Activated naive CD8-positive, alpha-beta T cell treated with anti-CD3 and anti-CD28 coated beads, Interleukin-2, amount 50 U/mL, for 16 hours (primary cell): ENCODE results near the gene SEMA4A.
"Not testable (repeated sequence)": the region's sequence is repeated elsewhere in the genome, so short reads cannot be mapped to it uniquely, and the experiment has no call there.

Experiments
- DNase-seq: peaks from one replicate; pipeline ENCODE4 v3.0.0-alpha.2; 2020; ENCODE audit warnings: low read depth, low spot score

SEMA4A gene

GRCh38 chr1:156118177-156118868 lies 35.1 kb upstream of the SEMA4A start:
- DNase-seq: no peak

GRCh38 chr1:156119503-156120209 lies 33.7 kb upstream of the SEMA4A start:
- DNase-seq: no peak

DNA sequence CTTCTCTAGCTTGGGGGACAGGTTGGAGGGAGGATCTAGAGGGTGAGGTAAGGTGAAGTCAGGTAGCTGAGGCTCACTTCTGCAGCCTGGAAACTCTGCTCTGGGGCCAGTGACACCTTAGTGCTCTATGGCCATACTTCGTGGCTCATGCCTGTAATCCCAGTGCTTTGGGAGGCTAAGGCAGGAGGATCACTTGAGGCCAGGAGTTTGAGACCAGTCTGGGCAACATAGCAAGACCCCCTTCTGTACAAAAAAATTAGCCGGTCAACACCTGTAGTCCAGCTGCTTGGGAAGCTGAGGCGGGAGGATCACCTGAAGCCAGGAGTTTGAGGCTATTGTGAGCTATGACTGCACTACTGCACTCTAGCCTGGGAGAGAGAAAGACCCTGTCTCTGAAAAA lies 33.1 kb upstream of the SEMA4A start:
- no peak for DNase-seq

DNA sequence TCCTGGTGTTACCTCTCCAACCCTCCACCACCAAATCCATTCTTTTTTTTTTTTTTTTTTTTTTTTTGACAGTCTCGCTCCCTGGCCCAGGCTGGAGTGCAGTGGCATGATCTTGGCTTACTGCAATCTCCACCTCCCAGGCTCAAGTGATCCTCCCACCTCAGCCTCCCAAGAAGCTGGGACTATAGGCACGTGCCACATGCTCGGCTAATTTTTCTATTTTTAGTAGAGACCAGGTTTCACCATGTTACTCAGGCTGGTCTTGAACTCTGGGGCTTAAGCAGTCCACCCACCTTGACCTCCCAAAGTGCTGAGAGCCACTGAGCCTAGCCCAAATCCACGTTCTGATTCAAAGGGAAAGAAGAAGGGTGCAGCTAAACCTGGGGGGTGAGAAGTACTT lies 32.4 kb upstream of the SEMA4A start:
- DNase-seq: not testable (repeated sequence)

- DNase-seq: no peak
These were observed 31.9 kb upstream of the SEMA4A start for GRCh38 chr1:156121457-156121856.

GRCh38 chr1:156122086-156122485 lies 31.3 kb upstream of the SEMA4A start:
- DNase-seq: no peak

DNA sequence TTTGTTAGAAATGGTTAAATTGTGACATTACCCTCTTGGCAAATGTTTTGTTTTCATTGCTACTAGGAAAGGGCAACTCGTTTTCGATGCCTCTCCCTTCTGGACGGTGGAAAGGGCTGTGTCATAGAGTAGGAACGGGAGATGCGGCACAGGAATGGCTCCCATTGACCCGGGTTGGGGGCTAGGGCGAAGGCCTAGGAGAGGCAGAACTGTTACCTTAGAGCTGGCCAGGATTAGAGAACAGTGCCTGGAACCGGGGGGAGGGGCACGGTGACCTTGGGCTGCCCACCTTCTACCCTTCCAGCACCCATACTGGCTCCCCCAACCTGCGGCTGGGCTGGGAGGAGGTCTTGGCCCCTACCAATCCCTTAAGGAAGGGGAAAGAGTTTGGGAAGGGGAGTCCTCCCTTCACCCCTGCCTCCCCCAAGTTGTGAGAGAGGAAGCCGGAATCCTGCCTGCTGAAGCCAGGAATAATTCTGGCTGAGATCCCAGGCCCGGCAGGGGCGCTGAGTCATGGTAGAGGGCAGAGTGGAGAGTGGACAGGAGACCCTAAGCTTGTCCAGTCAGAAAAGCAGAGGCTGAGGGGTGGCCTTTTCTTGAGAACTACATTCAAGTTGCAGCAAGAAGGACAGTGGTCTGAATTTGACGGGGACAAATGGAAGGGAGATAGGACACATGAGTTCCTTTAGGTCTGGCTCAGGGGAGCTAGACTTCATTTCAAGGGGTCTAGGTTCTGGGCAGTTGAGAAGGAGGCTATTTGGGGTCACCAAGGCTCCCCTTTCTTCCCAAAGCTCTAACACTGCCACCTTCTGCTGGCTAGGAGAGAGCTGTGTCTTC lies 30.6 kb upstream of the SEMA4A start:
- no peak for DNase-seq

DNA sequence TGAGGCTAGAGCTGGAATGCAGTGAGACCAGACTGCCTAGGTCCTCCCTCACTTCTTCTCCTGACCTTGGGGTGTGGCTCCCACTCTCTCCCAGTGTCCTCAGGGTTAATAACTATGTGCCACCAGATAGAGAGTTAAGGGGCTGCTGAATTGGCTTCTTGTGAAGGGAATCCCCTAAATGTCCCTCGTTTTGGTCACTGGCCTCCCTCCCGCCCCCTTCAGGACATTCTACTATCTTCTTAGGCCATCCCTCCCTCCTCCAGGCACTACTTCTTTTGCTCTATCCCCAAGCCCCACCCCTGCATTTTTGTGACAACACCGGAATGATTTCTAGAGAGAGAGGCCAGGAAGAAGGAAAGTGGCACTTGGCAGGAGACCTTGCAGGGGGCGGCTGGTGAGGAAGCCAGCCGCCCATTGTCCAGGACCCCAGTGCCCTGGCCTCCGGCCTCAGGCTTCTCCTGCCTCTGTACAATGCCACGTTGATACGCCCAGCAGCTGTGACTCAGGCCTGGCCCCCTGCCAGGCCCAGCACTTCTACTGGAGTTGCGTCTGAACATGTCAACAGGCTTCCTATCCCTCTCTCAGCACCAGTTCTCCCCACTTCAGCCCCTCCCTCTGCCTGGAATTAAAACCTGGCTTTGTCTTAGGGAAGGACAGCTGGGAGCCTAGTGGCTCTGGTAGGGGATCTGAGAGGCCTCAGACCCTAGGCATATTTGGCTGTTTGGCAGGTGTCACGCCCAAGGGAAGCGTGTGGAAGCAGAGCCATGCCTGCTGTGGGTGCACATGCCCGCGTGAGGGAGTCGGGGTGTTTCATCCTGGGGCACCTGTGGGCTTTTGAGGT lies 29.8 kb upstream of the SEMA4A start:
- DNase-seq: peak; percentile 41

GRCh38 chr1:156124557-156125483 lies 28.6 kb upstream of the SEMA4A start:
- DNase-seq: no peak

DNA sequence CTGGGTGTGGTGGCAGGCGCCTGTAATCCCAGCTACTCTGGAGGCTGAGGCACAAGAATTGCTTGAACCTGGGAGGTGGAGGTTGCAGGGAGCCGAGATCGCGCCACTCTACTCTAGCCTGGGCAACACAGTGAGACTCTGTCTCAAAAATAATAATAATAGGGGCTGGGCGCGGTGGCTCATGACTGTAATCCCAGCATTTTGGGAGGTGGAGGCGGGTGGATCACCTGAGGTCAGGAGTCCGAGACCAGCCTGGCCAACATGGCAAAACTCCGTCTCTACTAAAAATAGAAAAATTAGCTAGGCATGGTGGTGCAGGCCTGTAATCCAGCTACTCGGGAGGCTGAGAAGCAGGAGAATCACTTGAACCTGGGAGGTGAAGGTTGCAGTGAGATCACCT lies 27.8 kb upstream of the SEMA4A start:
- not testable (repeated sequence) for DNase-seq

DNA sequence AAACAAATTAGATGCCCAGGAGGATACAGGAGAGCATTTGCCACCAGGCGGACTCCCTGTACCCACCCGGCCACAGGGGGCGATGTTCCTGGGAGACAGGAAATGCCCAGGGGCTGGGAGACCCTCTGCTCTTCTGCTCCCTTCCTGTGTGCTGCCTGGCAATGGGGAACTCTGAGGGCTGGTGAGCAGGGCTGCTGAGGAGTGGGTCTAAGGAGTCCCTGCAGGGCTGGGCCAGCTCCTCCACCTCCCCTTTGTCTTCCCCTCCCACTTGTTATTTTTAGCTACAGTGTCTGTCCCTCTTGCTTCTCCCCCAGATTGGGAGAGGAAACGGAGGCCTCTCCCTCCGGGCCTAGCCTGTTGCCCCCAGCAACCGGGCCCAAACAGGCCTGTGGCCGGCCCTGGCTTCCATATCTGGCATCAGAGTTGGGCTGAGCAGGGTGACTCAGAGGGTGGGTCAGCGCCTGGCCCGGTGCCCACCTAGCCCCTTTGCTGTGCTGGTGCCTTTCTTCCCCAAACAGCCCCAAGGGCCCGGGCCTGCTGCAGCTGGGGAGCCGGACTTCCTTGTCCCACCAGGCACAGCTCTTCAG lies 27.2 kb upstream of the SEMA4A start:
- DNase-seq: no peak

DNA sequence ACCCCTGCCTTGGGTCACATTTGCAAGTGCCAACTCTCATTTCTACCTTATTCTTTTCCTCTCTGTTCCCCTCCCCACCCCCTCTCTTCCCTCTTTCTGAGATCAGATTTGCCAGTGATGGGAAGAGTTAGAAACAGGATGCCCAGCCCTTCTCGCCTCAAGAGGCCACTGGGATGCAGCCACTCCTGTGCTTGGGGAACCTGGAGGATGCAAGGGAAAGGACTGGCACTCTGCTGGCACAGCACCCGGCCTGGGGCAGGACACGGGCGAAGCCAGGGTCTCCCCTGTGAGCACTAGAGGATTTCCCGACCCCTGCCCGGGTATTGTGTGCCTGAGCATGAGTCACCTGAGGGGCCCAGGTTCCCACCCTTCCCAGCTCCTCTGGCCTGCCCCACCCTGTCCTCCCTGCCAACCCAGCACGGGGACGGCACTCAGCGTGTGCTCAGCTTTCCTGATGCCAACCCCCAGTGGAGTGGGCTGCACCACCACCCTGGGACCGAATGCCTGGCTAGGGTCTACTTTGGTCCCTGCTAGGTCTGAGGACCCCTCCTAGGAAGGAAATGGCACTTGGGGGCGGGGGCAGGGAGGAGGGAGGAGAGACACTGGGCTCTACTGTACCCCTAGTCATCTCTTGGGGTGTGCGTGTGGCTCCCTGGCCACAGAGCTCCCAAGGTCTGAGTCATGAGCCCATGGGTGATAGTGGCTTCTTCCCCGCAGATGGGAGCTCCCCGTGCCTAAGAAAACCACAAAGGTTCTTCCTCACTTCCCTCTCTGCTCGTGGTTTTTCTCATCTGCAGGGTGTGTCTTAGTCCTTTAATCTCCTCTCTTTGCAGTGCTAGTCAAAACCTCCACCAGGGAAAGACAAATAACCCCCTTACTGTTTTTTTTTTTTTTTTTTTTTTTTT lies 26.5 kb upstream of the SEMA4A start:
- DNase-seq: peak; percentile 54

- no peak for DNase-seq
These were observed 25.1 kb upstream of the SEMA4A start for GRCh38 chr1:156128308-156128653.

DNA sequence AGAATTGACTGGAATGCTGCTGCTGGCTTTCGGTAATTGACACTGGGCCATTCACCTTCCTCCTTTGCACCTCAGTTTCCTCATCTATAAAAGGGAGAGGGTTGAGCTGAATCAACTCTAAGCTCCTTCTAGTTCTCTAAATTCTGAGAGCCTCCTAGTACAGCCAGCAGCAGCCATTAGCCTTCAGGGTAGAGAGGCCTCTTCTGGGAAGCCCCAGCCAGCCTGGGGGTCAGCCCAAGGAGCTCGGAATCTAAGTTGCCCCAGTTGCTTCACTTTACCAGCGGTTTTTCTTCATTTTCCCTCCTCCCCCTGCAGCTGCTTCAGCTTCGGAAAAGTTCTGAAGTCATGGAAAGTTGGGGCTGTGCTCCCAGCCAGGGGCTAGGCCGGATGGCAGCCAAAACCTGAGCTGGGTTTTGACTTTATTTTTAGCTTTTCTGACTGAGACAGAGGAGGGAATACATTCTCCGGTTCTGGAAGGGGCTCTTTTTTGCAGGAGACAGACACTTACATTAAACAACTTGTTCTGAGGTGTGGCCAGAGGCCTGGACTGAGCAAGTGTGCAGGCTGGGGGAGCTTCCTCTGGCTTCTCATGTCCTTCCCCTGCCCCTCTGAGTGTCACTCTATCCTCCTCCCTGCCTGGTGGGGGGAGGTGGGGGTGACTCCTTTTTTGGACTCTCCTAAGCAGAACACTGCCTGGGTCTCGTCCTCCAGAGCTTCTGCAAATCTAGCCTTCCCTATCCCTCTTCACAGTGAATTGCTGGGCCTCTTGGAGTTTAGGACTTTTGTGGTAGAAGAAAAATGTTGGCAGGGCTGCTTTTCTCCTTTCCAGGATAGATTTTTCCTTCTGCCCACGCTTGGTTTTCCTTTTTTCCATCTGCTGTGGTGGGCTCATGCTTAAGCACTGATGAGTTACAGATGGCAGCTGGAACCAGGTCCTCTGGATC lies 24.5 kb upstream of the SEMA4A start:
- no peak for DNase-seq

- peak; percentile 54 for DNase-seq
These were observed 23.5 kb upstream of the SEMA4A start for GRCh38 chr1:156129687-156130577.

- no peak for DNase-seq
These were observed 22.8 kb upstream of the SEMA4A start for GRCh38 chr1:156130578-156130942.
